Measurements from ENCODE around the gene FLAD1.

The FLAD1 gene

DNA sequence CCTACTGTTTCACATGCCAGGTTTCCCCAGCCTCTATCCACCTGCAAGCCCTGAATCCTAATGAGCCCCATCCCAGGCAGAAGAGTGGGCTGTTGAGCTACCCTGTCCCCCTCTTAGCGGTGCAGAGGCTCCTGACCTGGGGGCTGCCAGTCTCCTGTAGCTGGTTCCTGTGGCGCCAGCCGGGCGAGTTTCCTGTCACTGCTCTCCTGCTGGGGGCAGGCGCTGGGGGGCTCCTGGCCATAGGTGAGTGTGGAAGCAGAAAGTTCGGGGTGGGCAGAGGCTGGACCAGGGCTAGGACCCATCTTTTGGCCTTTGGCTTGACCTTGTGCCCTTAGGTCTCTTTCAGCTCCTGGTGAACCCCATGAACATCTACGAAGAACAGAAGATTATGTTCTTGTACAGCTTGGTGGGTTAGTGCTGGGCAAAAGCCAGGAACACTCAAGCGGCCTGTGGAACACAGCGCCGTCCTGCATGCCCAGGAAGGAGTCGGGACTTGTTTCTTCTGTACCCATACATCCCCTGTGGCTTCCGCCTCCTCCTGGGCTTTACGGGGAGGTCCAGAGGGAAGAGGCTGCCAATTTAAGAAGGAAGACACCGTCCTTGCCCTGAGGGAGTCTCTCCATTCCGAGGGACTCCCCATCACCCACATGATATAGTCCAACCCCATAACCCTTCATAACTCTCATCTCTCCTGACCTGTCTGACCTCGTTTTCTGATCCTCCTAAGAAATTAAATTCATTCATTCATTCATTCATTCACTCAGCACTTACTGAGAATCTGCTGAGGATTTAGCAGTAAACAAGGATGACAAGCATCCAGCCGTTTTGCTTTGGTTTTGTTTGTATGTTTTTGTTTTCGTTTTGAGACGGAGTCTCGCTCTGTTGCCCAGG is 51.4 kb downstream of the FLAD1 start:
- in situ Hi-C loops (cut with HindIII; ENCODE audit: low sequenced_read_pairs), result no loop called here

DNA sequence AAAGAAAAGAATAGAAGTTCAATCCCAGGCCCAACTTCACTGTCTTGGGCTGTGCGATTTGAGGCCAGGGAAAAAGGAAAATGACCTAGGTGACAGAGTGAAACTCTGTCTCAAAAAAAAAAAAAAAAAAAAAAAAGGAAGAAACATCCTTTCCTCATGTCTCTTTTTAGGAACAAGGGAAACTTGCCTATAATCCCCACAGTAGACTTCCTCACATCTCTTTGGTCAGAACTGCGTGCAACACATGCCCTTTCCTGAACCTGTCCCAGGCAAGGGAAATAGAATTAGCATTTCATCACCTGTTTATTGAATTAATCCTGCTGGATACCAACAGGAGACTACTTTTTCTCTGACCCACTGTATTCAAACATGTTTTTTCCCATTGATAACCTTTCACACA is 52.8 kb downstream of the FLAD1 start:
- in situ Hi-C loops (cut with HindIII; ENCODE audit: low sequenced_read_pairs), result no loop called here

DNA sequence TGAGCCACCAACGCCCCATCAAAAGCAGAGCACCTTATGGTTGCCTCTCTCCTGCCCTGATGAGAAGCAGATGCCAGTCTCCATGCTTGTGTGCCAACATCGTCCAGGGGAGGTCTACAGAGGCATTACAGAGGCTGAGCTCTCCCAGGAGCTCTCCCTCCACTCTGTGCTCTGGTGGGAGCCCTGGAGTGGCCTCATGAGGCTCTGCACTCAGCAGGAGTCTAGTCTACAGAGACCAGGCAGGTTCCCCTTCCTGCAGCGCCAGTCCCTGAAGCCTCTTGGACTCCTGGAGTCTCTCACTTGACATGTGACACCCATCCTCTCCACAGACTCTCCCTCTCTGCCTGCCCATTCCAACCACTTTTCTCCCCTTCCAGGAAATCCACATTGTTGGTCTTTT is 53.9 kb downstream of the FLAD1 start:
- in situ Hi-C loops (cut with HindIII; ENCODE audit: low sequenced_read_pairs), result no loop called here

DNA sequence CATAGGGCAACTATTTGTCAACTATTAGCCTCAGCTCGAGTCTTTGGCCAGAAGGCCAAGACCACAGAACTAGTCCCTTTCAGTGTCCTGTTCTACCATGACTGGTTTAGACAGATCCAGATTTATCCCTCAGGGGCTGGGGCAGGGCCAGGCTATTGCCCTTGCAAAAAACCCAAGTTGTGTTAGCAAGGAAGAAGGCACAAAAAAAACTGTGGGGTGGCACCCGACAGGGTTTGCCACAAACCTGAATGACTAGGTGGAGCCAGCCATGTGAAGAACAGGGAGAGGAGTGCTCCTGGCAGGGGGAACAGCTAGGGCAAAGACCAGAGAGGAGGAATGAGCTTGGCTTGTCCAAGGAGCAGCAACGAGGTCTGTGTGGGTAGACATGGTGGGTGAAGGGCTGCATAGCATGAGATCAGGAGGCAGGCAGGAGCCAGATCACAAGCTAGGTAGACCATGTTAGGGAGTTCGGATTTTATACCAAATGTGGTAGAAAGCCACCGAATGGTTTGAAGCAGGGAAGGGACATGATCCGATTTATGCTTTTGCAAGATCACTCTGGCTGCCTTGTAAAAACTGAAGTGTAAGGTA is 54.8 kb downstream of the FLAD1 start:
- in situ Hi-C loops (cut with HindIII; ENCODE audit: low sequenced_read_pairs), result no loop called here

DNA sequence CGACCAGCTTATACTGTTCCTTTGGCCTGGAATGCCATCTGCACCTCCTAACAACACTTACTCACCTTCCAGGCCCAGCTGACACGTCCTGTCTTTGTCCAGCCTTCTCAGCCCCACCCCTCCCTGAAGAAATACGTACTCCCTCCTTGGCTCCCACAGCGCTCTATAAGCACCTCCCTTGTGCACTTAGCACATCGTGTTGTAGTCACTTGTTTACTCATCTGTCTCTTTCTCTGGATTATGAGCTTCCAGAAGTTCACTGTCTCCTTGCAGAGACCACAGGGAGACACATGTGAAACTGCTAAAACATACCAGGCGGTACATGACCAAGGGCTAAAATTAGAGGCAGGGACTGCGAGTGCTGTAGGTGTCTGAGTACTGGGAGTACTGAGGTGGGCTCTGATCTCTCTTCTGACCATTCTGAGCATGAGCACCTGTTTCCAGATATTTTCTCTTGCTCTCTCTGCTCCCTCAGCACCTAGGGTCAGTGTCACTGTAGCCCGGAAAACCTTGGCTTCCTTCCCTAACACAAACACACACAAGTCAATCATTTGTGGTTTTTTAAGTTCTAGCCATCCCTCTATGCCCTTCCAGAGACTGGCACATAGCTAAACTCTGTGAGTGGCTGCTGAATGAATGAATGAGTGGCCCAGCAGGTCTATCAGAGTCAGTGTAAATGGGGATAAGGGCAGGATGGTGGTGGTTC is 55.6 kb downstream of the FLAD1 start:
- in situ Hi-C loops (cut with HindIII; ENCODE audit: low sequenced_read_pairs), result no loop called here

DNA sequence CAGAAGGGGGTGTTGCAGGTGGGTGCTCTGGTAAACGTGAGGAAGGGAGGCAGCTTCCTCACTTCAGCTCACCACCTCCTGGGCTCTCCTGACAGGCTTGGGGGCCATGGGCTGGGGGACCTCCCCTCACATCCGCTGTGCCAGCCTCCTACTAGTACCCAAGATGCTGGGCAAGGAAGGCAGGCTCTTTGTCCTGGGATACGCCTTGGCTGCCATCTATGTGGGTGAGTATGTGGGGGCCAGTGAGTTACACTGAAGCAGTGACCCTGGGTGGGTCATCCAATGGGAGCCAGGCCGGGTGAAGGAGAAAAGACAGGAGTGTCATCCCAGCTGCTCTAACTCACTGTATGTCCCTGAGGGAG is 56.1 kb downstream of the FLAD1 start:
- in situ Hi-C loops (cut with HindIII; ENCODE audit: low sequenced_read_pairs), result no loop called here

DNA sequence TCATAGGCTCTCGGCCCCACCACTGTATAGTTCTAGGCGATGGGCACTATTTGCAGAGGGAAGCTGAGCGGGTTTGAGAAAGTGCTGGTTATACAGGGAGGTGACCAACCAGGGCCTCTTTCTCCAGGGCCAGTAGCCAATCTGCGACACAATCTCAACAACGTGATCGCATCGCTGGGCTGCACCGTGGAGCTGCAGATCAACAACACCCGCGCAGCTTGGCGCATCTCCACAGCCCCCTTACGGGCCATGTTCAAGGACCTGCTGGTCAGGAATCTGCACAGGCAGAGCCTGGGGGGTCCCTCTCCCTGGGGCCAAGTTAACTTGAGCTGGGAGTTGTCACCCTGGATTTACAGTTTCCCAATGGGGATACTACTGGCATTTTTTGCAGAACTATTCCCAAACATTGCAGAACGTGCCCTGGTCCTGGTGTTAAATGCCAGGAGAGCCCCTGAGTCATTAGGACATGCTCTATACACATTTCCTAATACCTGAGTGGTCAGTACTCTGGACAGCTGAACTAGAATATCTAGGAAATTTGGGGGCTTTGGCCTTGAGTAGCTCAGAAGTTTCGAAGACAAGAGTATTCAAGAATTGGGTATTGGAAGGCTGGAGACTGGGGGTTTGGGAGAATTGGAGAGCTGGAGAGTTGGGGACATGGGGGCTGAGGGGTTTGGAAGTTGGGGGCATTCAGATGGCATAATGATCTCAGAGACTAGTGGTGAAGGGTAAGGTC is 57.4 kb downstream of the FLAD1 start:
- in situ Hi-C loops (cut with HindIII; ENCODE audit: low sequenced_read_pairs), result no loop called here
